Ovary (tissue), 3 donors: ENCODE measurements around the gene DLG1.

Source experiments
- POLR2A ChIP-seq: fragments of 450-650 bp; IDR thresholded peaks from one replicate; pipeline ENCODE4 v1.6.1; 2017; ENCODE audit warnings: antibody characterized with exemption, mild to moderate bottlenecking, moderate library complexity
- TF ChIP-seq, protein P1 (sequence below), 3 donors: fragments of 450-650 bp in 2 of 3; fragments of 200-600 bp in 1 of 3; IDR thresholded peaks; one replicate each; pipeline versions ENCODE4 v1.5.1 to v1.8.0; 2016 to 2022; ENCODE audit warnings: antibody characterized with exemption in 3 of 3, mild to moderate bottlenecking in 1 of 3
- donor health status: DM: no; HTN: no; CAD: no.

DNA sequence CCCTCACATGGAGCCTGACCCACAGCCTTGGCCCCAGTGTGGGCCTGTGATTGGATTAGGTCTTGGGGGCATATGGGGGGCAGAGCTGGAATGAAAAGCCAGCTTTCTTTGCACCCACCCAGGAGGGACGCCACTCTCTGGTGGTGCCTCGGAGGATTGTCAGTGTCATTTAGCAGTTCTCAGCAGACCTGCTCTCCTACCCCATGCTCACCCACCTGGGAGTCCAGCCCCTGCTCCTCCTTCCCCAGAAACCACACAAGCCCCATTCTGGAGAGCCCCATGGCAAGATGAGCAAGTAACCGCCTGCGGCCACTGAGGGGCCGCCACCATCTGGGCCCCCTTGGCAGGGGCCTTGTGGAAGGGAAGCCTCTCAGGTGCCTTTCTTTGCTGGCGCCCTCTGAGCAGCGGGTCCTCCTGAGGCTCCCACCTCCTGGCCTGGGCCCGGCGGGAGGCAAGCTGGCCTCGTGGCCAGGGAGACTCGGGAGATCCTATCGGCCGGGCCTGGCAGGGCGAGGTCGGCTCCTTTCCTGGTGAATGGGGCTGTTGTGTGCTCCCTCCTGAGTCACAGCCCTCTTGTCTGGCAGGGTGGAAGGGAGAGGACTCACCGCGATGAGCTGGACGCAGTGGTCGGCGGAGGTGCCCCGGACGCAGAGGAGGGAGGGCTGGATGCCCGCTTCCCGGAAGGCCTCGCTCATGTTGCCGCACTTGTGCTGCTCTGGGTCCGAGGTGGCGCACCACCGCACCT lies 271.1 kb downstream of the DLG1 start:
- TF ChIP-seq, protein P1, sequence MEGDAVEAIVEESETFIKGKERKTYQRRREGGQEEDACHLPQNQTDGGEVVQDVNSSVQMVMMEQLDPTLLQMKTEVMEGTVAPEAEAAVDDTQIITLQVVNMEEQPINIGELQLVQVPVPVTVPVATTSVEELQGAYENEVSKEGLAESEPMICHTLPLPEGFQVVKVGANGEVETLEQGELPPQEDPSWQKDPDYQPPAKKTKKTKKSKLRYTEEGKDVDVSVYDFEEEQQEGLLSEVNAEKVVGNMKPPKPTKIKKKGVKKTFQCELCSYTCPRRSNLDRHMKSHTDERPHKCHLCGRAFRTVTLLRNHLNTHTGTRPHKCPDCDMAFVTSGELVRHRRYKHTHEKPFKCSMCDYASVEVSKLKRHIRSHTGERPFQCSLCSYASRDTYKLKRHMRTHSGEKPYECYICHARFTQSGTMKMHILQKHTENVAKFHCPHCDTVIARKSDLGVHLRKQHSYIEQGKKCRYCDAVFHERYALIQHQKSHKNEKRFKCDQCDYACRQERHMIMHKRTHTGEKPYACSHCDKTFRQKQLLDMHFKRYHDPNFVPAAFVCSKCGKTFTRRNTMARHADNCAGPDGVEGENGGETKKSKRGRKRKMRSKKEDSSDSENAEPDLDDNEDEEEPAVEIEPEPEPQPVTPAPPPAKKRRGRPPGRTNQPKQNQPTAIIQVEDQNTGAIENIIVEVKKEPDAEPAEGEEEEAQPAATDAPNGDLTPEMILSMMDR (IDR thresholded peaks at IDR 0.05), result no peak
- no peak for TF ChIP-seq POLR2A
